Hippocampal formation (tissue), 2 donors: ENCODE measurements around the gene C1QTNF3.
"Not testable (repeated sequence)": the region's sequence is repeated elsewhere in the genome, so short reads cannot be mapped to it uniquely, and the experiment has no call there.

Experiments
- DNase-seq, 2 donors: peaks; one replicate each; lab custom pipeline; 2025; lab: John Stamatoyannopoulos, UW

The C1QTNF3 gene

GRCh38 chr5:34043099-34043876 lies at the start of gene C1QTNF3:
Gene C1QTNF3 (minus strand): TSS chr5:34043213. CDS start chr5:34043125, 88 bp downstream.
- no peak for DNase-seq

- DNase-seq = not testable (repeated sequence)
Measured at GRCh38 chr5:34091039-34091438, 48.0 kb upstream of the C1QTNF3 start.

GRCh38 chr5:34089802-34090201 lies 46.8 kb upstream of the C1QTNF3 start:
- DNase-seq = not testable (repeated sequence)

GRCh38 chr5:34087728-34088127 lies 44.7 kb upstream of the C1QTNF3 start:
- not testable (repeated sequence) for DNase-seq

GRCh38 chr5:34083898-34084297 lies 40.9 kb upstream of the C1QTNF3 start:
- DNase-seq = not testable (repeated sequence)

GRCh38 chr5:34079505-34079904 lies 36.5 kb upstream of the C1QTNF3 start:
- DNase-seq = not testable (repeated sequence)

- not testable (repeated sequence) for DNase-seq
Measured at GRCh38 chr5:34077636-34078035, 34.6 kb upstream of the C1QTNF3 start.

- DNase-seq = not testable (repeated sequence)
Measured at GRCh38 chr5:34076719-34077364, 33.8 kb upstream of the C1QTNF3 start.

GRCh38 chr5:34074472-34074871 lies 31.5 kb upstream of the C1QTNF3 start:
- not testable (repeated sequence) for DNase-seq

- not testable (repeated sequence) for DNase-seq
Measured at GRCh38 chr5:34074071-34074470, 31.1 kb upstream of the C1QTNF3 start.

GRCh38 chr5:34070626-34071025 lies 27.6 kb upstream of the C1QTNF3 start:
- DNase-seq = not testable (repeated sequence)

GRCh38 chr5:34064656-34065055 lies 21.6 kb upstream of the C1QTNF3 start:
- no peak for DNase-seq

- DNase-seq = no peak
Measured at GRCh38 chr5:34062419-34062818, 19.4 kb upstream of the C1QTNF3 start.

- no peak for DNase-seq
Measured at GRCh38 chr5:34061993-34062392, 19.0 kb upstream of the C1QTNF3 start.

- no peak for DNase-seq
Measured at GRCh38 chr5:34059977-34060376, 17.0 kb upstream of the C1QTNF3 start.

- DNase-seq = no peak
Measured at GRCh38 chr5:34058532-34058931, 15.5 kb upstream of the C1QTNF3 start.

- no peak for DNase-seq
Measured at GRCh38 chr5:34057569-34057968, 14.6 kb upstream of the C1QTNF3 start.

- DNase-seq = no peak
Measured at GRCh38 chr5:34057118-34057517, 14.1 kb upstream of the C1QTNF3 start.

GRCh38 chr5:34055667-34056066 lies 12.7 kb upstream of the C1QTNF3 start:
- no peak for DNase-seq

GRCh38 chr5:34054400-34054729 lies 11.4 kb upstream of the C1QTNF3 start:
- no peak for DNase-seq

- DNase-seq = no peak
Measured at GRCh38 chr5:34053571-34054399, 10.8 kb upstream of the C1QTNF3 start.

- no peak for DNase-seq
Measured at GRCh38 chr5:34053133-34053532, 10.1 kb upstream of the C1QTNF3 start.
